ENCODE results near the gene ZSCAN30.

ZSCAN30 gene

DNA sequence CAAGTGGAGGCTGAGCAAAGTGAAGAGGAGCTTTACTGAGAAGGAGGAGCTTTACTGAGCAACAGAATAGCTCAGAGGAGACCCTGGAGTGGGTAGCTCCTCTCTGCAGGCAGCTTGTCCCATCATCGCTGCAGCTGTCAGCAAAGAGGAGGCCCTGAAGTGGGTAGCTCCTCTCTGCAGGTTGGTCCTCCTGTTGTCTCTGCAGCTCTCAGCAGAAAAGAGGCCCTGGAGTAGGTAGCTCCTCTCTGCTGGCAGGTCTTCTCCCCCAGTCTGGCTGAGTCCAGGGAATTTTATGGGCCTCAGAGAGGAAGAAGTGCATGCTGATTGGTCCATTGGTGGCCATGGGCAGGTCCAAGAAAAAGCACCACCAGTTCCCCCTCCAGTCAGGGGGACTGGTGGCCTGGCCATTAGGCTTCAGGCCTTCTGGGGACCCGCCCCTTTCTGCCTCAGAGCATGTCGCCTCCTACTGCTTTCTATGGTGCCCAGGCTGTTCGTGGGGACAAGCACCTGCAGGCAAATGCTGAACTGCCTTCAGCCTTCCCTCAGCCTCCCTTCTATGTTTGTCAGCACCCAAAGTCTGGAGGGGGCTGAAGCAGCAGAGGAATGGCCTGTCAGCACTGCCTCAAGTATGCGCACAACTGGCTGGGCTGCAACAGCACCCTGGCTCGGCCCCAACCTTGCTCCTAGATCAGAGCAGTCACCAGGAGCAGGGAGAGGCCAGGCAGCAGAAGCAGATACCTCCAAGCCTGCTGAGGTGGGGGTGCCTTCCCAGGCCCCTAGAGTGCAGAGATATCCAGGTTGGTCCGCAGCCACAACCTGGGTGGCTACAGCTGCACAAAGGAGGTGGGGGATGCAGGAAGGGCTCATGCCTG, 5.9 kb downstream of the ZSCAN30 start:
- no peak overlapping the region for H3K4me3 ChIP-seq (ENCODE audit: low read depth, low read length)
- H3K27me3 ChIP-seq (ENCODE audit: control insufficient read depth, insufficient read depth, low read length), result no peaks in the 10 kb centered on the region
- no peaks in the 10 kb centered on the region for H3K36me3 ChIP-seq (ENCODE audit: control insufficient read depth, insufficient read depth, low read length)
- H3K27ac ChIP-seq, result no peak overlapping the region
- H2AFZ ChIP-seq, result no peak overlapping the region
- TF ChIP-seq, protein P1, sequence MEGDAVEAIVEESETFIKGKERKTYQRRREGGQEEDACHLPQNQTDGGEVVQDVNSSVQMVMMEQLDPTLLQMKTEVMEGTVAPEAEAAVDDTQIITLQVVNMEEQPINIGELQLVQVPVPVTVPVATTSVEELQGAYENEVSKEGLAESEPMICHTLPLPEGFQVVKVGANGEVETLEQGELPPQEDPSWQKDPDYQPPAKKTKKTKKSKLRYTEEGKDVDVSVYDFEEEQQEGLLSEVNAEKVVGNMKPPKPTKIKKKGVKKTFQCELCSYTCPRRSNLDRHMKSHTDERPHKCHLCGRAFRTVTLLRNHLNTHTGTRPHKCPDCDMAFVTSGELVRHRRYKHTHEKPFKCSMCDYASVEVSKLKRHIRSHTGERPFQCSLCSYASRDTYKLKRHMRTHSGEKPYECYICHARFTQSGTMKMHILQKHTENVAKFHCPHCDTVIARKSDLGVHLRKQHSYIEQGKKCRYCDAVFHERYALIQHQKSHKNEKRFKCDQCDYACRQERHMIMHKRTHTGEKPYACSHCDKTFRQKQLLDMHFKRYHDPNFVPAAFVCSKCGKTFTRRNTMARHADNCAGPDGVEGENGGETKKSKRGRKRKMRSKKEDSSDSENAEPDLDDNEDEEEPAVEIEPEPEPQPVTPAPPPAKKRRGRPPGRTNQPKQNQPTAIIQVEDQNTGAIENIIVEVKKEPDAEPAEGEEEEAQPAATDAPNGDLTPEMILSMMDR (IDR thresholded peaks at IDR 0.05), result no peak
- peaks cover 19% of the 10 kb centered on the region for H3K79me2 ChIP-seq
- no peaks in the 10 kb centered on the region for H3K9me3 ChIP-seq (ENCODE audit: control insufficient read depth, low read length)
- H3K4me2 ChIP-seq (ENCODE audit: low read length), result no peak overlapping the region
- H3K9ac ChIP-seq, result no peak overlapping the region
- H3K4me1 ChIP-seq, result peaks cover 3% of the 10 kb centered on the region

DNA sequence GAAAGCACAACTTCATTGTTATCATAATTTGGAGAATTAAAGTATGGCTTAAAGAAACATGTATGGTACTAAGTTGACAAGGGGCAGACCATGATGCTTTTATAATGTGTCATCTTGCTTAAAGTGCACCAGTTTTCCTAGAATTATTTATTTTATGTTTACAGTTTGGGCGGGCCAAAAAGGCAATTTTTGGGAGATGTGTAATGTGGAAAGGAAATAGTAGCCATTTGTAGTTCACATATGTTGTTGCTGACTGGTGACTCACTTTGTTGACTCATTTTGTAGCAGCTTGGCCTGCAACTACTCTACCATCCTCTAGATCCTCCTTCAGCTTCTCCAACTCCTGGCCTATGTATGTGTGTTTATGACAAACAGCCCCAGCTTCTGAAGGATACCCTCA, 7.7 kb downstream of the ZSCAN30 start:
- H3K9me3 ChIP-seq (ENCODE audit: control insufficient read depth, low read length), result no peaks in the 10 kb centered on the region
- no peak overlapping the region for H3K4me2 ChIP-seq (ENCODE audit: low read length)
- peaks cover 11% of the 10 kb centered on the region for H3K79me2 ChIP-seq
- H2AFZ ChIP-seq, result no peak overlapping the region
- H3K4me3 ChIP-seq (ENCODE audit: low read depth, low read length), result no peak overlapping the region
- peaks cover 3% of the 10 kb centered on the region for H3K4me1 ChIP-seq
- no peak overlapping the region for H3K9ac ChIP-seq
- no peaks in the 10 kb centered on the region for H3K27me3 ChIP-seq (ENCODE audit: control insufficient read depth, insufficient read depth, low read length)
- no peaks in the 10 kb centered on the region for H3K36me3 ChIP-seq (ENCODE audit: control insufficient read depth, insufficient read depth, low read length)
- TF ChIP-seq, protein P1 (IDR thresholded peaks at IDR 0.05), result no peak
- H3K27ac ChIP-seq, result no peak overlapping the region

DNA sequence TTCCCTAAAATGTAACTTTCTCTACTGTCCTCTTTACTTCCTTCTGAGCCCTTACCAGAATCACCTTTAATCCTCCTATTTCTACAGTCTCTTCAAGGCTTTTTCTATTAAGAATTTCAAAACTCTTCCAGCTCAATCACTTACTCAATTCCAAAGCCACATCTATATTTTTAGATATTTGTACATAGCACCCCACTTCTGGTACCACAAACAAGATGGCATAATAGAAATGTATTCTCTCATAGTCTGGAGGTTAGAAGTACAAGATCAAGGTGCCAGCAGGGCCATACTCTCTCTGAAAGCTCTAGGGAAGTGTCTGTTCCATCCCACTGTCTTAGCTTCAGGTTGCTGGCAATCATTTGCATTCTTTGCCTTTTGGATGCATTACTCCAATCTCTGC, 11.1 kb downstream of the ZSCAN30 start:
- H3K4me3 ChIP-seq (ENCODE audit: low read depth, low read length), result no peak overlapping the region
- TF ChIP-seq, protein P1 (IDR thresholded peaks at IDR 0.05), result no peak

DNA sequence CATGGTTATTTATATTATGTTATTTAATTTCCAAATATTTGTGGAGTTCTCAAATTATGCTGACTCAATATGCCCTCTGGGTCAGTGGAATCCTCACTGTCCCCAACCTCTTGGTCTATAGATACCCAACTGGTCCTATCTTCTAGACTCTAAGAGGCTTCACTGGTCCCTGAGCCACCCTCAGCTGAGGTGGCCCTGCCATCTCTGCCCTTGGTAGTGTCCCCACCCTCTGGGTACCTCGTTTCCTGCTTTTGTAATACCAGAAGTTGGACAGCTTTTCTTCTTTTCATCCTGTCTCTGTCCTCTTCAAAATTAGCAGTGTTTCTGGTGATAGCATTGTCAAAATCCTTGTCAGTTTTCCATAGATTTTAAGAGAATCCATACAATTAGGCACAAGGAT, 11.9 kb downstream of the ZSCAN30 start:
- H3K79me2 ChIP-seq, result peaks cover 10% of the 10 kb centered on the region
- H3K4me1 ChIP-seq, result peaks cover 3% of the 10 kb centered on the region
- no peaks in the 10 kb centered on the region for H3K27me3 ChIP-seq (ENCODE audit: control insufficient read depth, insufficient read depth, low read length)
- no peak overlapping the region for H3K27ac ChIP-seq
- H3K36me3 ChIP-seq (ENCODE audit: control insufficient read depth, insufficient read depth, low read length), result no peaks in the 10 kb centered on the region
- no peaks in the 10 kb centered on the region for H3K9me3 ChIP-seq (ENCODE audit: control insufficient read depth, low read length)
- no peak overlapping the region for H3K4me3 ChIP-seq (ENCODE audit: low read depth, low read length)
- H3K4me2 ChIP-seq (ENCODE audit: low read length), result no peak overlapping the region
- TF ChIP-seq, protein P1 (IDR thresholded peaks at IDR 0.05), result no peak
- no peak overlapping the region for H2AFZ ChIP-seq
- H3K9ac ChIP-seq, result no peak overlapping the region

More for the DNA sequence above, 11.1 kb downstream of the ZSCAN30 start:
- H3K9ac ChIP-seq, result no peak overlapping the region
- H3K27ac ChIP-seq, result no peak overlapping the region
- H3K36me3 ChIP-seq (ENCODE audit: control insufficient read depth, insufficient read depth, low read length), result no peaks in the 10 kb centered on the region
- H3K27me3 ChIP-seq (ENCODE audit: control insufficient read depth, insufficient read depth, low read length), result no peaks in the 10 kb centered on the region
- H3K4me1 ChIP-seq, result peaks cover 3% of the 10 kb centered on the region
- H2AFZ ChIP-seq, result no peak overlapping the region
- peaks cover 10% of the 10 kb centered on the region for H3K79me2 ChIP-seq
- no peaks in the 10 kb centered on the region for H3K9me3 ChIP-seq (ENCODE audit: control insufficient read depth, low read length)
- H3K4me2 ChIP-seq (ENCODE audit: low read length), result no peak overlapping the region

DNA sequence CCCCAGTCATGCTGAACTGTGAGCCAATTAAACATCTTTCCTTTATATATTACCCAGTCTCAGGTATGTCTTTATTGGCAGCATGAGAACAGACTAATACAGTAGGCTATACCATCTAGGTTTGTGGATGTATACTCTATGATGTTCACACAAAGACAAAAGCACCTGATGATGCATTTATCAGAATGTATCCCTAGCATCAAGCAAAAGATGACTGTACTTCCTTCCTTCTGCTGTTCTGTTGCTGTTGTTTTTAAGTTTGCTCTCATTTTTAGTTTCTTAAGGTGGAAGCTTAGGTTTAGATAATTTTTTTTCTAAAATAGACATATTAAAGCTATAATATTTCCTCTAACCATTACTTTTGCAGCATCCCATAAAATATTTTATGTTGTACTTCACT, 12.4 kb downstream of the ZSCAN30 start:
- Histone ChIP-seq H3K4me3 (ENCODE audit: low read depth, low read length) (no peak overlapping the region), H3K9ac (no peak overlapping the region), H3K27me3 (ENCODE audit: control insufficient read depth, insufficient read depth, low read length) (no peaks in the 10 kb centered on the region), H2AFZ (no peak overlapping the region), H3K4me1 (peaks cover 3% of the 10 kb centered on the region), H3K9me3 (ENCODE audit: control insufficient read depth, low read length) (no peaks in the 10 kb centered on the region), H3K4me2 (ENCODE audit: low read length) (no peak overlapping the region), H3K27ac (no peak overlapping the region), H3K36me3 (ENCODE audit: control insufficient read depth, insufficient read depth, low read length) (no peaks in the 10 kb centered on the region), H3K79me2 (peaks cover 13% of the 10 kb centered on the region)
- TF ChIP-seq, protein P1 (IDR thresholded peaks at IDR 0.05), result no peak
